ENCODE measurements around the gene TOGARAM1.
A peak's percentile ranks its signal among the peaks of the same experiment; 100 is the strongest.

Gene TOGARAM1, protein sequence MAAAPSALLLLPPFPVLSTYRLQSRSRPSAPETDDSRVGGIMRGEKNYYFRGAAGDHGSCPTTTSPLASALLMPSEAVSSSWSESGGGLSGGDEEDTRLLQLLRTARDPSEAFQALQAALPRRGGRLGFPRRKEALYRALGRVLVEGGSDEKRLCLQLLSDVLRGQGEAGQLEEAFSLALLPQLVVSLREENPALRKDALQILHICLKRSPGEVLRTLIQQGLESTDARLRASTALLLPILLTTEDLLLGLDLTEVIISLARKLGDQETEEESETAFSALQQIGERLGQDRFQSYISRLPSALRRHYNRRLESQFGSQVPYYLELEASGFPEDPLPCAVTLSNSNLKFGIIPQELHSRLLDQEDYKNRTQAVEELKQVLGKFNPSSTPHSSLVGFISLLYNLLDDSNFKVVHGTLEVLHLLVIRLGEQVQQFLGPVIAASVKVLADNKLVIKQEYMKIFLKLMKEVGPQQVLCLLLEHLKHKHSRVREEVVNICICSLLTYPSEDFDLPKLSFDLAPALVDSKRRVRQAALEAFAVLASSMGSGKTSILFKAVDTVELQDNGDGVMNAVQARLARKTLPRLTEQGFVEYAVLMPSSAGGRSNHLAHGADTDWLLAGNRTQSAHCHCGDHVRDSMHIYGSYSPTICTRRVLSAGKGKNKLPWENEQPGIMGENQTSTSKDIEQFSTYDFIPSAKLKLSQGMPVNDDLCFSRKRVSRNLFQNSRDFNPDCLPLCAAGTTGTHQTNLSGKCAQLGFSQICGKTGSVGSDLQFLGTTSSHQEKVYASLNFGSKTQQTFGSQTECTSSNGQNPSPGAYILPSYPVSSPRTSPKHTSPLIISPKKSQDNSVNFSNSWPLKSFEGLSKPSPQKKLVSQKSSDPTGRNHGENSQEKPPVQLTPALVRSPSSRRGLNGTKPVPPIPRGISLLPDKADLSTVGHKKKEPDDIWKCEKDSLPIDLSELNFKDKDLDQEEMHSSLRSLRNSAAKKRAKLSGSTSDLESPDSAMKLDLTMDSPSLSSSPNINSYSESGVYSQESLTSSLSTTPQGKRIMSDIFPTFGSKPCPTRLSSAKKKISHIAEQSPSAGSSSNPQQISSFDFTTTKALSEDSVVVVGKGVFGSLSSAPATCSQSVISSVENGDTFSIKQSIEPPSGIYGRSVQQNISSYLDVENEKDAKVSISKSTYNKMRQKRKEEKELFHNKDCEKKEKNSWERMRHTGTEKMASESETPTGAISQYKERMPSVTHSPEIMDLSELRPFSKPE (N-terminal part only)

DNA sequence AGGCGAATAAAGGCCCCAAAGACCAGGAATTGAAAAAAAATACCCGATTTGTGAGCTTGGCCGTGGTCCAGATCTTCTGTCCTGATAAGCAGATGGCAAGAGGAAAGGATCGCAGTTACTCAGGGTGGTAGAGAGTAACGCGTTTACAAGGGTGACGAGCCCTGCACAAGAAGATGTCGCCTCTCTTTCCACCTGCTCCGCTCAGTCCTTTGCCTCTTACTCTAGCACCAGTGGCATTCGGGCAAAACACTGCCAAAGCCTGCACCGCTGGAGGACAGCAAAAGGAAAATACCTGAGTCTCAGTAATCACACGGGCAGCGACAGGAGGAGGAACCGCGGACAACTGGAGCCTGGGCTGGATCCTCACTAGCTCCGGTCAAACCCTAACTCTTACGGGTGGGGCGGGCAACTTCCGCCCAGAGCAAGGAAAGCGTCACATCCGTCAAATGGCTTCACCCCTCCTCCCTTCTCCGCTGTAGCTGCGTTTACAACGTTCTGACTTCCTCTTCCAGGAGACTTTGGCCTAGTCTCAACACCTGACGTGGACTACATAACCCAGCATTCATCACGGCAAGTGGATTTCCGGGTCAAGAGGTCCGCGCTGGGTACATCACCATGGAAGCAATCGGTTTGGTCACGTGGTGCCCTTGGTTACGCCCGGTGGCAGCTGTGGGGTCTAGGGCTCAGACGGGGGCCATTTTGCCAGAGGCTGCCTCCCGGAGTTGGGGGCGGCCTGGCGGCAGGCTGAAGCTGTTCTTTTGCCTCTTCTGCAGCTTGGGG, at the start of gene TOGARAM1, which contains the start of gene KLHL28:
Gene TOGARAM1, plus strand, starts transcription at position 637 of the 780 bp plus-strand sequence. CDS start 232 bp downstream, outside the sequence.
Gene KLHL28, minus strand, starts transcription at position 394 of the 780 bp plus-strand sequence. CDS start 16,019 bp downstream, outside the sequence.
- peak; percentile 87 to 88 for DNase-seq (ENCODE audit: low read depth in 2 of 2)

DNA sequence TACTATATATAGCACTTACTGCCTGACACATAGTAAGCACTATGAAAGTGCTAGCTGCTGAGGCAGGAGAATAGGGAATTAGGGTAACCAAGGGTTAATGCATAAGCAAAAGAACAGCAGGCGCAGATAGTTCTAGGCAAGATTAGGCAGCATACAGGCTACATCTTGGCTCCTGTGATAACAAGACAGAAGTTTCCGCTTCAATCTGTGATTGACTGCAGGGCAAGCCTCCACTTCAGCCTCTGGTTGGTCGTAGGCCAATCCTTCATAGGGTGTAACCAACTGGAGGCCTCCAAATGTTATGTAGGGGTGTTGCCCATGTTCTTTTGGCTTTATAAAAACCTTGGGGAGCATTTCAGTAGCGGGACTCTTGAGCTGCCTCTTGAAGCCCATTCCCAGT, 47.1 kb upstream of the TOGARAM1 start:
- DNase-seq (ENCODE audit: low read depth in 2 of 2), result no peak

DNA sequence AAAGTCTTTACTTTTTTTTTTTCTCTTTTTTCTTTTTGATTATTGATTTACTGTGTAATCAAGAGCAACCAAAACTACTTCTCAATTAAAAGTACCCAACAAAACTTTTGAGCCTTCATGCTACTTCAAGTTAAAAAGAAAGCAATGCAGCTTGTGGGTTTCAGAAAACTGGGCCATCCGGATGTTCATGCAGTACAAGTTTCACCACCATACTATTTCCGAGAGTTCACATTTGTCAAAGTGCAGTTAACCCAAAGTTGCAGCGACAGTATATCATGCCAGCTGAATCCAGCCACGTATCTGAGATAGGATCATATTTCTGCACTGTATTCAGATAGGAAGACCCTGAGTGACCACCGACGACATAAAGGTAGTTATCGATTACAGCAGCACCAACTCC, 33.2 kb upstream of the TOGARAM1 start:
- DNase-seq (ENCODE audit: low read depth in 2 of 2), result no peak

DNA sequence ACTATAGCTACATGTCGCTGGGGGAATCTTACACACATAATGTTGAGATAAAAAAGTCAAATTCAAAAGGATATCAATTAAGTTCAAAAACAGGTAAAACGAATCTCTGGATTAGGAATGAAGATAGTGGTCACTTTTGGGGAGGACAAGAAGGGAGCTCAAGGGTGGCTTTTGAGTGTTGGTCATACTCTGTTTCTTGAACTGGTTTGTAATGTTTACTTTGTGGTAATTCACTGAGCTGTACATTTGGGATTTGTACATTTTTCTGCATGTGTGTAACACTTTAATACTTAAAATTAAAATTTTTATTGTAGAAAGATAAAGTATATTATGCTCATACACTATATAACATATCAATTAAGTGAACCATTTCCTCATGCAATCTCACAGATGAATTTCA, 26.8 kb upstream of the TOGARAM1 start:
- no peak for DNase-seq (ENCODE audit: low read depth in 2 of 2)

DNA sequence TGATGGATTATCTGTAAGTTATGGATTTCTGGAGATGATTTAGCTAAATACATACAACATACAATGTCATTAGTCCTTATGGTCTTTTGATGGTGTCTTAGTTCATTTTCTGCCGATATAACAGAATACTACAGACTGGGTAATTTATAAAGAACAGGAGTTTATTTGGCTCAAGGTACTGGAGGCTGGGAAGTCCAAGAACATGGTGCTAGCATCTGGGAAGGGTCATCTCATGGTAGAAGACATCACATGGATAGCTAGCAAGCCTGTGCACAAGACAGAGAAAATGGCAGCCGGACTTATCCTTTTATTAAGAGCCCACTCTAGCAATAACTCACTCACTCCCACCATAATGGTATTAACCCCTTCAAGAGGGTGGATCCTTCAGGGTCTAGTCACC, 24.4 kb upstream of the TOGARAM1 start:
- DNase-seq (ENCODE audit: low read depth in 2 of 2), result no peak

DNA sequence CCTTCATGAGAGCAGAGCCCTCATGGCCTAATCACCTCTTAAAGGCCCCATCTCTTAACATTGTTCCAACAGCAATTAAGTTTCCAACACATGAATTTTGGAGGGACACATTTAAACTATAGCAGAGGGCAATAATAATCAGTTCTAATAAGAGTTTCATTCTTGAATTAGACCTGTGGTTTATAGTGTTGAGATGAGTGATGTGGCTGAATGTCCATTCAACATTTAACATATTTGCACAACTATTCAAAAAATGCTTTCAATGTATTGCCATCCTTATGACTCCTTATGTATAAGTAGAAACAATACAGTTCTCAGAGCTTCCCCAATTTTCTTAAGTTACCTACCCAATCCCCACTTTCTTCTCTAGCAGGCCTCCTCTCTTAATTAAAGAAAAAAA, 21.8 kb upstream of the TOGARAM1 start:
- no peak for DNase-seq (ENCODE audit: low read depth in 2 of 2)

DNA sequence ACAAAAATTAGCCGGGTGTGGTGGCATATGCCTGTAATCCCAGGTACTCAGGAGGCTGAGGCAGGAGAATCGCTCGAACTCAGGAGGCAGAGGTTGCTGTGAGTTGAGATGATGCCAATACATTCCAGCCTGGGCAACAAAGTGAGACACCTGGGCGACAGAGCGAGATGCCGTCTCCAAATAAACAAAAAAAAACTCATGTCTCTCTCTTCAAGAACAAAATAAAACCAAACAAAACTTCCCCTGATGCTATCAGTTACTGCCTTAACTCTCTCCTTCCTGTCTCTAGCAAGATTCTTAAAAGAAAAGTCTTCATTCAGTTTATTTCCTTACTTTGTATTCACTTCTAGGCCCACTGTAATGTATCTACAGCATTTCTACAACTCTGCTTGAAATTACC, 21.0 kb upstream of the TOGARAM1 start:
- DNase-seq (ENCODE audit: low read depth in 2 of 2), result no peak

DNA sequence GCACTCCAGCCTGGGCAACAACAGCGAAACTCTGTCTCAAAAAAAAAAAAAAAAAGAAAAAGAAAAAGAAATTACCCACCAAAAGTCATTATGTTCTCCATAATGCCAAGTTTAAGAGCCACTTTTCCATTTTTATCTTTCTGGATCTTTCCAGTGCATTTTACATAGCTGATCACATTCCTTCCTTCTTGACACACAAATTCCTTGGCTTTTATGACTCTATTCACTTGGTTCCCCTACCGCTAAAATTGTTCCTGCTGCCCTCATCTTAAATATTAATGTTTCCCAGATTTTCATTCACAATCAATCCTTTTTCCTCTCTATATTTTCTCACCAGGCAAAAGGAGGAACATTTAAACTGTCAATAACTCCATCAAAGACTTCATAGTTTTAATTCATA, 20.4 kb upstream of the TOGARAM1 start:
- no peak for DNase-seq (ENCODE audit: low read depth in 2 of 2)

DNA sequence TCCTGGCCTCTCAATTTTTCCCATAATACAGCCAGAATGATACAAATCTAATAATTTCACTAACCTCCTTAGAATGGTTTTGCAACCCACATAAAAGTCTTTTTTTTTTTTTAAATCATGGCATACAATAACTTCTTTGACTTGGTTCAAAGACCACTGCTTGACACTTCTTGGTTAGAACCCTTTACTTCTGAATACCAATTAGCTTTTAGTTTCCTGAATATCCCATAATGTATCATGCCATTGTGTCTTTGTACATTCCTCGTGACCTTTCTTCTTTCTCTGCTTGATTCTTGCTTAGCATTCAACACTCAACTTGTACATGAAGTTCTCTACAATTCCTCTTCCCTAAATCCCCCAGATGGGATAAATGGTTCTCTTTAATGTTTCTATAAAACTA, 19.6 kb upstream of the TOGARAM1 start:
- no peak for DNase-seq (ENCODE audit: low read depth in 2 of 2)

DNA sequence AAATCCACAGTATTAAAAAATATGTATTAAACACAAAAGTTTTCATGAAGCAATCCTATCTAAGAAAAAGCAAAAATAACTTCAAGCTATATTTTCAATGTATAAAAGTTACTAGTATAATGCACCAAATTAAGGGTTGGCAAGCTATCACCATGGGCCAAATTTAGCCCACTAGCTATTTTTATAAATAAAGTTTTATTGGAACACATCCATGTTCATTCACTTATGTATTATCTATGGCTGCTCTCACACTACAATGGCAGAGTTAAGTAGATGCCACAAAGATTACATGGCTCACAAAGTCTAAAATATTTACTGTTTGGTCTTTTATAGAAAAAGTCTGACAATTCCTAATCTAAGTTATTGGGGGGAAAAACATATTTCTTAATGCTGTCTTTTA, 17.9 kb upstream of the TOGARAM1 start:
- no peak for DNase-seq (ENCODE audit: low read depth in 2 of 2)

DNA sequence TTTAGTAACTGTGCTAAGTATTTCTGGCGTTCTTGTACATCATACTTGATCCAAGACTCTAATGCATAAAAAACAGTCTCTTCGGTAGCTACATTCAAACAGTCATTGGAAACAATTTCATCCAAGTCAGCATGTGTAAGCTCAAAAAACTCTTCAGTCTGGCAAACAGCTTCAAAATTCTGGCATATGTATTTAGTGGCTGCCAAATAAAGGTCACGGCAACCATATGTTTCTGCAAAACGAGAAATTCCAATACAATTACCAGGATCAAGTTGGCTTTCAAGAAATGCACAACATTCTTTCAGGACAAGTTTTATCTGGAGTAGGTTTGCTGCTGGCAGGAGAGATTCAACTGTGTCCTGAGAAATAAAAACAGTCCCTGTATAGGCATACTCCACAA, 16.7 kb upstream of the TOGARAM1 start:
- DNase-seq (ENCODE audit: low read depth in 2 of 2), result no peak

DNA sequence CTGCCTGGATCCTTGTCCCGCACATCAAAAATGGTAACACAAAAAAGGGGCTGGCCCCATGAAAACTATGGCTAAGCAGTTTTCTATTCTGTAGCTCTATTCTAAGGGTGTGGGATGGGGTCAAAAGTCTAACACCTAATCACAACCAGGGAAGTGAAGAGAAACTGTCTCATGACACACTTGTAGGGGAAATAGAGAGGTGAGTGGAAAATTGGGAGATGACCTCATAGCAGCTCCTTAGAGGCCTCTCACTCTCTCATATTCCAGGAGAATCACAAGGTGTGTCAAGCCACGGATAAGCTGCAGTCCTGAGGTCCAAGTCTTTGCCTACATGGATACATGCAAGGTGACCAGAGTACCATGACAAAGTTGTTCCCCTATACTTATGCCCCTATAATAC, 10.9 kb upstream of the TOGARAM1 start:
- DNase-seq (ENCODE audit: low read depth in 2 of 2), result no peak

DNA sequence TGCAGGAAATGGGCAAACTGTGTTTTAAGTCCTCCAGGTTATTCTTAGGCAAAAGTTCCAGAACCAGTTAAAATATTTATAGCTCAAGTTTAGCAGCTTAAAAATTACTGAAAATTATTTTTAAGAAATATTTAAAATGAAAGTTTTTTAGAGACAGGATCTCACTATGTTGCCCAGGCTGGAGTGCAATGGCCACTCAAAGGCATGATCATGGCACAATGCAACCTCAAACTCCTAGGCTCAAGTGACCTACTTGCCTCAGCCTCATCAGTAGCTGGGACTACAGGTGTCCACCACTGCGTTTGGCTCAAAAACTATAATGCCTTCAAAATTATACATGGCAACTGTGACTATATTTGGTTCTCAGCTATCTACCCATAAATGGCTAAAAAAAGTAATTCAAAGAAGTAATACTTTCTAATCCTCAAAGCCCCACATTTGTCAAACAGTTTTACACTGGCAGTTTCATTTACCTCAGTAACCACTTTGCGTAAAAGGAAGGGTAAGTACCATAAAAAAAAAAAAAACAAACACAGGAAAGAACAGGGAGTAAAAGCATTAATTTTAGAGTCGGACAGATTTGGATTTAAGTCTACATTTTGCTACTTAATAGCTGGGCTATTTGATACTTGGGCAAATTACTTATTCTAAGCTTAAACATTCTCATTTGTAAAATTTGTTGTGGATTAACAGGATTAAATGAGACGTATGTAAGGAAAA, 9.4 kb upstream of the TOGARAM1 start:
- DNase-seq (ENCODE audit: low read depth in 2 of 2), result no peak

DNA sequence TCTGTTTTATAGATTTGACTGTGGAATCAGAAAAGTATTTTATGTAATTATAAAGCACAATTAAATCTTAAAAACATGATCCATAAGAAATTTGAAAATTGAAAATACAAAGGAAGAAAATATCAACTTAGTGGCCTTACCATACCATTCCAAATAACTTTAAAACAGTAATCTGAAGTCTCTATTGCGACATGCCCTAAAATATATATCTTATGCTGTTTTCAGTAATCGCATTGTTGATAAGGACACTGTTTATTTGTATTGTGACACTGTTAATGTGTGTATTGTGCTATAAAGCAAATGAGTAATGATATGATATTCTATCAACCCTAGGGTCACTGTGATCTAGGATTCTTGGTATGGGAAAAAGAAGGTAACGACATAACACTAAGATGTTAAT, 7.2 kb upstream of the TOGARAM1 start:
- no peak for DNase-seq (ENCODE audit: low read depth in 2 of 2)

DNA sequence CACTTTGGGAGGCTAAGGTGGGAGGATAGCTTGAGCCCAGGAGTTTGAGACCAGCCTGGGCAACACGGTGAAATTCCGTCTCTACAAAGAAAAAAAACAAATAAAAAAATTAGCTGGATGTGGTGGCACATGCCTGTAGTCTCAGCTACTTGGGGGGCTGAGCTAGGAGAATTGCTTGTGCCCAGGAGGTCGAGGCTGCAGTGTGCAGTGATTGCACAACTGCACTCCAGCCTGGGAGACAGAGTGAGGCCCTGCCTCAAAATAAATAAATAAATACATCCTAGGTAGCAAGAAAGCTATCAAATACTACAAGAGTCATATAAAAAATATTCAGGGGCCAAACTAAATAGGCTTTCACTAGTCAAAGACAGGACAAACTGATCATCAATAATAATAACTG, 6.5 kb upstream of the TOGARAM1 start:
- no peak for DNase-seq (ENCODE audit: low read depth in 2 of 2)

DNA sequence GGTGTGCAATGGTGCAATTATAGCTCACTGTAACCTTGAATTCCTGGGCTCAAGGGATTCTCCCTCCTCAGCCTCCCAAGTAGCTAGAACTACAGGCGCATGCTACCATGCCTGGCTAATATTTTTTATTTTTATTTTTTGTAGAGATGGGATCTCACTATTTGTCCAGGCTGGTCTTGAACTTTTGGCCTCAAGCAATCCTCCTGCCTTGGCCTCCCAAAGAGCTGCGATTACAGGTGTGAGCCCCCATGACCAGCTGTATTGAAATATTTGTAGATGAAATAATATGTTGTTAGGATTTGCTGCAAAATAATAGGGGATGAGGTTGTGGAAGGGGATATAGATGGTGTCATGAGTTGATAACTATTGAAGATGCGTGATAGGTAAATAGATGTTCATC, 5.1 kb upstream of the TOGARAM1 start:
- DNase-seq (ENCODE audit: low read depth in 2 of 2), result no peak

DNA sequence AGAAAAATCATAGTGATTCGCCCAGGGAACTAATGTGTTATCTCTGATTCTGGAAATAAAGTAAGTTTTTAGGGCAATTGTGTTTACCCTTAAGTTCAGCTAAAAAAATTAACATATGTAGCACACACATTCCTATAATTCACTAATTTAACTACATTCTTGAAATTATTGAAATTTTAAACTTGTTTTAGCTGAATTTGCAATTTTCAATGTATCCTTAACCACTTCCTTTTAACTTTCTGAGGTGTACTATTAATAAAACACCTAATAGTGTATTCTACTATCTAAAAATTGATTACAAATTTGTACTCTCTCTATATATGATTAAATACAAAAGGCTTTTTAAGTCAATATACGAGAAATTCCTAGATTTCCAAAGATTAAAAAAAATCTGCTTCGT, 2.5 kb upstream of the TOGARAM1 start:
- DNase-seq (ENCODE audit: low read depth in 2 of 2), result no peak

DNA sequence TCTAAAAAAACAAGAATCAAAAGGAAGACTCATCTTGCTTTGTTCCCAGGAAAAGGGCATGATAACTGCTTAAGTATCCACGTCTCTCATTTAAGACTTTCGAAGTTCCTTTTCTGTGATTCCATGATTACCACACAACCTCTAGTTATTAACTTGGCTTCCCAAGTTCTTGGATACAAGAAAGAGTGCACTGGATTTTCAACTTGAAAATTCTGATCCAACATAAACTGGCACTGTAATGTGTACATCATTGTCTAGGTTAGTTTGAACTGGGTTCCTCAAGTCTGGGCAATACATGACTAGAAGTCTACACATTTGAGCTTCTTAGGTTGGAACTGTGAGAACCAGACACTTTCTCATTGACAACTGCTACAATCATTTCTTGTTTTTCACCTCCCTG, 1.8 kb upstream of the TOGARAM1 start:
- DNase-seq (ENCODE audit: low read depth in 2 of 2), result no peak

DNA sequence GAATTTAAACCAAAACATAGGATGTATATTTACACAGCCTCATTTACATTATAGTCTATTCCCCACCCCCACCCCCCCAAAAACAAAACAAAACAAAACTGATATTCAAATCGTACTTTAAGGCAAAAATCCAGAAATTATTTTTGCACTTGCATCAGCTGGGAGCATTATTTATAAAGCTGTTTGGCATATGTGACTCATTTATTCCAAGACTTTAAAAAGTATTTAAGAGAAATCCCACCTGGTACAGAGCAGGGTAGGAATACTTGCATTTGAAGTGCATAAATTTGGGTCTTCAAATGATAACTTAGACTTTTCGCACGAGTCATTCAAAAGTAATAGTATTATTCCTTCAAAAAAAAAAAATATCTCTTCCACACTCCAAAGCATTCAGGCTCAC, 1.3 kb upstream of the TOGARAM1 start:
- DNase-seq (ENCODE audit: low read depth in 2 of 2), result no peak

DNA sequence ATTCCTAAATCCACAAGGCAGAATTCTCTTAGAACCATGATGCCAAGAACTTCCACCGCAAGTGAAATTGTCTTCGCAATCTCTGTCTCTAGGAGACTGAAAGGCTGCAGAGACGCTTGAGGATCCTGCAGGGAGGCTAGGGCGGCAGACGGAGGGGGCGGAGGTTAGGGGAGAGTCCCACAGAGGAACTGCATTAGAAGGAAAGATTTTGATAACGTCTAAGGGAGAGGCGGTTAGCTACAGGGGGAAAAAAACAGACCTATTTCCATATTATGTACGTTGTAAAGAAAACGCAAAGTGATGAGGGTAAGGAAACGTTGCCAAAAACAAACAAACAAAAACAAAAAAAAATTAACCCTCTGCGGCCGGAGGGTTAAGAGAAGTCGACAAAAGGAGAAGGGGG, 838 bp upstream of the TOGARAM1 start:
- DNase-seq (ENCODE audit: low read depth in 2 of 2), result peak; percentile 33 to 37
